Large intestine (tissue), 12 donors: Measurements from ENCODE around the gene B3GNT3. TPM values are rescaled to one million over a fixed set of nuclear protein-coding genes. Genes with fewer than 3 reads are reported as not detected.

Source experiments
- DNase-seq, 2 donors: peaks; one replicate each; pipeline versions ENCODE4 v3.0.0 to v3.0.0-alpha.2; 2013
- H3K27ac ChIP-seq: one replicate; pipeline ENCODE4 v1.5.1; 2013; ENCODE audit warnings: low read length
- H3K27me3 ChIP-seq: 2 replicates; pipeline ENCODE4 v1.6.1; 2013; ENCODE audit warnings: low read length; ENCODE audit not compliant: control insufficient read depth, insufficient read depth
- H3K36me3 ChIP-seq: 2 replicates; pipeline ENCODE4 v1.6.1; 2013; ENCODE audit warnings: low read length; ENCODE audit not compliant: control insufficient read depth, insufficient read depth
- H3K4me1 ChIP-seq: one replicate; pipeline ENCODE4 v1.6.1; 2013; ENCODE audit warnings: low read length; ENCODE audit not compliant: control insufficient read depth, insufficient read depth
- H3K4me3 ChIP-seq: one replicate; pipeline ENCODE4 v1.5.1; 2013; ENCODE audit warnings: low read length
- H3K9me3 ChIP-seq: one replicate; pipeline ENCODE4 v1.6.1; 2013; ENCODE audit warnings: mild to moderate bottlenecking, low read depth, low read length, moderate library complexity; ENCODE audit not compliant: control insufficient read depth
- WGBS: methylation state at CpG from one replicate; pipeline ENCODE4 v1.1.5; 2013; ENCODE audit warnings: low lambda C conversion rate; ENCODE audit not compliant: insufficient coverage; 5-methylcytosine and 5-hydroxymethylcytosine counted together
- long read RNA-seq, 11 donors: transcript quantifications; one replicate each; lab custom pipeline, GENCODE V29; 2026
- polyA plus RNA-seq: library from polyadenylated mRNA; unstranded; fragments of 120-200 nt; gene quantifications from one replicate; pipeline ENCODE4 v1.2.1, GENCODE V29; 2013

B3GNT3 gene, protein sequence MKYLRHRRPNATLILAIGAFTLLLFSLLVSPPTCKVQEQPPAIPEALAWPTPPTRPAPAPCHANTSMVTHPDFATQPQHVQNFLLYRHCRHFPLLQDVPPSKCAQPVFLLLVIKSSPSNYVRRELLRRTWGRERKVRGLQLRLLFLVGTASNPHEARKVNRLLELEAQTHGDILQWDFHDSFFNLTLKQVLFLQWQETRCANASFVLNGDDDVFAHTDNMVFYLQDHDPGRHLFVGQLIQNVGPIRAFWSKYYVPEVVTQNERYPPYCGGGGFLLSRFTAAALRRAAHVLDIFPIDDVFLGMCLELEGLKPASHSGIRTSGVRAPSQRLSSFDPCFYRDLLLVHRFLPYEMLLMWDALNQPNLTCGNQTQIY
- polyA plus RNA-seq, result 91.7 TPM
- long read RNA-seq, donor 1, transcript B3GNT3-201 (3 exons, 2,226 nt), result major isoform, 10 of 29 reads
- long read RNA-seq, donor 1, partial matches to known transcripts, result 19 of 29 reads
- long read RNA-seq, donor 1, other reads (novel, unspliced or antisense), result 0 of 29 reads
- long read RNA-seq, donor 2, transcript B3GNT3-201 (3 exons, 2,226 nt), result major isoform, 37 of 63 reads
- long read RNA-seq, donor 2, partial matches to known transcripts, result 23 of 63 reads
- long read RNA-seq, donor 2, other reads (novel, unspliced or antisense), result 0 of 63 reads
- long read RNA-seq, donor 3, result 0 reads
- long read RNA-seq, donor 4, partial matches to known transcripts, result 7 of 7 reads
- long read RNA-seq, donor 4, other reads (novel, unspliced or antisense), result 0 of 7 reads
- long read RNA-seq, donor 5, transcript B3GNT3-201 (3 exons, 2,226 nt), result major isoform, 18 of 24 reads
- long read RNA-seq, donor 5, partial matches to known transcripts, result 5 of 24 reads
- long read RNA-seq, donor 5, other reads (novel, unspliced or antisense), result 0 of 24 reads
- long read RNA-seq, donor 6, transcript B3GNT3-201 (3 exons, 2,226 nt), result major isoform, 20 of 28 reads
- long read RNA-seq, donor 6, partial matches to known transcripts, result 6 of 28 reads
- long read RNA-seq, donor 6, other reads (novel, unspliced or antisense), result 0 of 28 reads
- long read RNA-seq, donor 7, transcript B3GNT3-201 (3 exons, 2,226 nt), result major isoform, 5 of 5 reads
- long read RNA-seq, donor 7, partial matches to known transcripts, result 0 of 5 reads
- long read RNA-seq, donor 7, other reads (novel, unspliced or antisense), result 0 of 5 reads
- long read RNA-seq, donor 8, transcript B3GNT3-203 (3 exons, 856 nt), result minor isoform, 5 of 37 reads
- long read RNA-seq, donor 8, transcript B3GNT3-201 (3 exons, 2,226 nt), result major isoform, 19 of 37 reads
- long read RNA-seq, donor 8, partial matches to known transcripts, result 13 of 37 reads
- long read RNA-seq, donor 8, other reads (novel, unspliced or antisense), result 0 of 37 reads
- long read RNA-seq, donor 9, transcript B3GNT3-201 (3 exons, 2,226 nt), result major isoform, 13 of 26 reads
- long read RNA-seq, donor 9, partial matches to known transcripts, result 13 of 26 reads
- long read RNA-seq, donor 9, other reads (novel, unspliced or antisense), result 0 of 26 reads
- long read RNA-seq, donor 10, transcript B3GNT3-201 (3 exons, 2,226 nt), result major isoform, 20 of 41 reads
- long read RNA-seq, donor 10, partial matches to known transcripts, result 18 of 41 reads
- long read RNA-seq, donor 10, other reads (novel, unspliced or antisense), result 0 of 41 reads
- long read RNA-seq, donor 11, transcript B3GNT3-201 (3 exons, 2,226 nt), result major isoform, 16 of 16 reads
- long read RNA-seq, donor 11, partial matches to known transcripts, result 0 of 16 reads
- long read RNA-seq, donor 11, other reads (novel, unspliced or antisense), result 0 of 16 reads

DNA sequence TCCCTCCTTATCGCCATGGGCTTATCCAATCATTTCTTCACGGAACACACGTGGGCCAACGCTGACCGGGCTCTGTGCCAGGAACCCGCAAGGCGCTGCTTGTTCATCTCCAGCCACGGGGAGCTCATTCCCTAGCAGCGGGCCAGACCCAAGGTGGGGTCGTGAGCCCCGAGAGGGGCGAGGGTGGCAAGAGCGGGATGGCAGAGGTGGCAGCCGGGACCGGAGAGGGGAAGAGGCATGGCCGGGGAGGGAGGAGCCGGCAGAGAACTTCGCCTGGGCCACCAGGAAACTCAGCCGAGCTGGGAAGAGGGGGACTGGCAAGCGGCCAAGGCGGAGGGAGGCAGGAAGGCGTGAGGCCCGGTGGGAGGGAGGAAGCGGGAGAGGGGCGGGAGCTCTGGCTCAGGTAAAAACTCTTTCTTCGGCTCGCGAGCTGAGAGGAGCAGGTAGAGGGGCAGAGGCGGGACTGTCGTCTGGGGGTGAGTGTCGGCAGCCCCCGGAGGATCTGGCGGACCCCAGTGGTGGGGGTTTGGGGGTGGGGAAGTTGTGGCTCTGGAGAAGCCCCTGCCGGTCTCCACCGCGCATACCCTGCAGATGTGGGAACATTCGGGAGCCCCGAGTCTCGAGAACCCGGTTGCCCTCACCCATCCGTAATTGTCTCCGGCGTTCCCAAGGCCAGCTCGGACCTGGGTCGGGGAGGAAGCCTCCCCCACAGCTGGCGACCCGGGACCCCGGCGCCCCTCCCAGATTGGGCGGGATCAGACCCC lies at the start of gene B3GNT3:
B3GNT3 (plus strand) TSS at position 408 of the 764 bp plus-strand sequence. CDS start 12,670 bp downstream, outside the sequence.
- Histone ChIP-seq H3K36me3 (peaks cover 6% of the 10 kb centered on the region), H3K4me1 (peaks cover 53% of the 10 kb centered on the region), H3K27ac (peak within 1 kb of the TSS; percentile 99), H3K27me3 (peaks cover 14% of the 10 kb centered on the region), H3K4me3 (peak within 1 kb of the TSS; percentile 95), H3K9me3 (no peaks in the 10 kb centered on the region)
- peak; percentile 93 to 97 for DNase-seq
- no CpG with 5 or more reads among the region's 50 CpGs for WGBS

DNA sequence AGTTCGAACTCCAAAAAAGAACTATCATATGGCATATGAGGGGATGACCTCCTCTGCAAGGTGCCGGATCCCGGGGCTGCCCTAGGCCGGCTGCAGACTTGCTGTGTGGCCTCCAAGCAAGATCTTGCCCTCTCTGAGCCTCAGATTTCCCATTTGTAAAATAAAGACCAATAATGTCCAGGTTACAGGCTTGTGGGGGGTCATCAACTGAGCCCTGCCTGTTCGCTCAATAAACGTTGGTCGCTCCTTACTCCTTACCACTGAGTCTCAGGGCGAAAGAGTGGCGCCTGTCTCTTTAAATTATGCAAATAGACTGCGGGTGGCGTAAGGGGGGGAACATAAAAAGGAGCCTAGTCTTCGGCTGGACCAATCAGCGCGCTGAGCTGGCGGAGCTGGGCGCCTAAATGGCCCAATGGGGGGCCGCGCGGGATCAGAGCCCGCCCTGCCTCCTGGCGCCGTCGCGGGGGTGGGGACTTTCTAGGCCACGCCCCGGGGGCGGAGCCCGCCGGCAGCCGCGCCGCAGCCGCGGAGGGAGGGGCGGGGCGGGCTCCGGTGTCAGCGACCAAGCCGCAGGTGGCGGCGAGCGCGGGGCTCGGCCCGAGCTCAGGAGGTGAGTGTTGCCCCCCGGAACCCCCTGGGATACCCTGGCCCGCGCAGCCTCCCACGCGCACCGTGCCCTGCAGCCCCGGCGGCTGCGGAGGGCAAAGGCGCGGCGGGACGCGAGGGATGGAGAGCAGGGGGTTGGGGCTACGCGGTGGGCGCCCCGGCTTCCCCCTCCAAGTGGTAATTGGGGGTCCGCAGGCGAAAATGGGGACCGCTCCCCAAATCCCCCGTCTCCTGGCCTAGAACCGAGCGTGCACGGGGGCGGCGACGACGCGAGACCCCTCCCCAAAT lies 47.5 kb upstream of the B3GNT3 start:
- no peaks in the 10 kb centered on the region for H3K36me3 ChIP-seq
- WGBS, result no CpG with 5 or more reads among the region's 75 CpGs
- no peak overlapping the region for H3K27ac ChIP-seq
- peaks cover 11% of the 10 kb centered on the region for H3K27me3 ChIP-seq
- H3K4me3 ChIP-seq, result peak overlapping the region; percentile 23
- peaks cover 4% of the 10 kb centered on the region for H3K4me1 ChIP-seq
- DNase-seq, result peak; percentile 88 to 89
- H3K9me3 ChIP-seq, result no peaks in the 10 kb centered on the region

DNA sequence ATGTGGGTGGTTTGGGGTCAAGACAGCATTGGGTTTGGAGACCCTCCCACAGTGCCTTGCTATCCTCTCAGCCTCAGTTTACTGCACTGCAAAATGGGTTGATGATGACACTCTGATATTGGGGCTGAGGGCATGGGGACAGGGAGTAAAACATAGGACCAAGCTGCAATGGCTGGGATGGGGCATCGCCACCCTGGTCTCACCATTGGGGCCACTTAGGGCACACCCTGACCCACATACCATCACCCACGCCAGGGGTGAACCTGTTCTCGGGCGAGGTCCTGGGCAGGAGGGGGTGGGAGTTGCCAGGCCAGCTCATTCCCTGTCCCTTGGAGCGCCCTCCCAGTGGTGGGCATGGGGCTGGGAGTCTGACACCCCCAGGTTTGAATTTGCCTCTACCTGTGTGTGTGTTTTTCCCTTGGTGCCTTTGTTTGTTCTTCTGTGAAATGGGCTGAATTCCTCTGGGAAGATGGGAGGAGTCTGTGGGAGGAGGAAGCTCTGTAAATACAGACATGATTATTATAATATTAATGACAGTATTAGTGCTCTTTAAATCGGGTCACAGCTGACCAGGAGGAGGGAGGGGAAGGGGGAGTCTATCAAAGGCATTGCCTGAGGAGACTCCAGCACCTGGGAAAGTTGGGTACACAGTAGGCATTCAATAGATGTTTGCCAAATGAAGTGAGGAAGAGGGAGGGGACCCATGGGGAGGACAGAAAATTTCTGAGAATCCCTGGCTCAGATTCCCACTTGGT lies 45.9 kb upstream of the B3GNT3 start:
- Histone ChIP-seq H3K36me3 (no peaks in the 10 kb centered on the region), H3K27me3 (peaks cover 11% of the 10 kb centered on the region), H3K27ac (no peak overlapping the region), H3K4me3 (no peak overlapping the region), H3K9me3 (no peaks in the 10 kb centered on the region), H3K4me1 (peaks cover 4% of the 10 kb centered on the region)
- WGBS, result no CpG with 5 or more reads among the region's 6 CpGs
- DNase-seq, result no peak

DNA sequence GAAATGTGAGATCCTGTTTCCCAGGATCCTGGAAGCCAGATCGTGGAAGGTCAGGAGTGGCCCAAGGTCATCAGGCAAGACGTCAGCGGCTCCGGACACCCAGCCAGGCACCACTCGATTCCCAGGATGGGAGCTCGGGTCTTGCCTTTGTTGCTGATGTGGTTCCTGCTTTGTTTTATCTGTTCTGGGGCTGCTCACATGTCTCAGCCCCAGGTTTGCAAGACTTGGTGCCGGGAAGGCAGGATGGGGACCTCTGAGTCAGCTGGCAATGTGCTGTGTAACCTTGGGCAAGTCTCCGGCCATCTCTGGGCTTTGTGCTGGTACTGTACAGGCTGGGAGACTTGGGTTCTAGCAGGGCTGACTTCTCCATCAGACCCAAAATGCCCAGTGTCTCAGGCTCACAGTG lies 45.0 kb upstream of the B3GNT3 start:
- WGBS, result no CpG with 5 or more reads among the region's 8 CpGs
- Histone ChIP-seq H3K4me1 (peaks cover 4% of the 10 kb centered on the region), H3K36me3 (no peaks in the 10 kb centered on the region), H3K4me3 (no peak overlapping the region), H3K27ac (no peak overlapping the region), H3K9me3 (no peaks in the 10 kb centered on the region), H3K27me3 (peaks cover 11% of the 10 kb centered on the region)
- DNase-seq, result no peak

DNA sequence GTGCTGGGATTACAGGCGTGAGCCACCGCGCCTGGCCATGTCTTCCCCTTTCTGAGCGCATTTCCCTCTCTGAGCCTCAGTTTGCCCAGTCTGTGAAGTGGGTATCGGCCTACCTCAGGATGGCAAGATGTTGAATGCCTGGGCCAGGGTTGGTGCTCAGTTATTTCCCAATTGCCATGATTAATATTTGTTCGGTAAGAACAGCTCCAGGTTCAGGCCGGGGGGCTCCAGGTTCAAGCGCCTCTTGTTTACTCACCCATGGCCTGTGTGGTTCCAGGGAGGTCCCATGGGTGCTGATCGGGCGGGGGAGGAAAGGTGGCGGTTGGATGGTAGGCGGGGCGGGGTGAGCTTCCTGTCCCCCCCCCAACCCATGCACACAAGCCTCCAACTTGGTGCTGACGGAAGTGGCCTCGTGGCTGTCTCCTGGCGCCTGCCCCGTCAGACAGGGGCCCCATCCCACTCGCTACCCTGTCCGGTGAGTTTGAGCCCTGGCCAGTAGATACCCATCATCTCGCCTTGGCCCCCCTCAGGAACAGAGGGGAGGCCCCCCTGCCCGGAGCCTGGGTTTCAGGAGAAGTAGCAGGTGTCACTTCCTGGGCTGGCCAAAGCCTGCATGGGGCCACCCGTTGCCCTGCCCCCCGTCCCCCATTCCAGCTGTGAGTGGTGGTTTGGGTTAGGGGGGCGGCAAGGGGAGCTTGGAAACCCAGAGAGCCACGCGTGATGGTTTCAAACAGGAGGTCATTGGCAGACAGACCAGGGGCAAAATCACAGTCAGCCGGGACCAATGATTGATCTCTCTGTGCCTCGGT lies 43.6 kb upstream of the B3GNT3 start, which contains the start of gene FCHO1:
FCHO1 (plus strand) TSS at position 375 of the 809 bp plus-strand sequence. CDS start 3,688 bp downstream, outside the sequence.
- WGBS, result no CpG with 5 or more reads among the region's 28 CpGs
- no peaks in the 10 kb centered on the region for H3K9me3 ChIP-seq
- H3K27ac ChIP-seq, result no peak within 1 kb of the TSS
- no peaks in the 10 kb centered on the region for H3K36me3 ChIP-seq
- no peak within 1 kb of the TSS for H3K4me3 ChIP-seq
- peaks cover 4% of the 10 kb centered on the region for H3K4me1 ChIP-seq
- no peak for DNase-seq
- peaks cover 11% of the 10 kb centered on the region for H3K27me3 ChIP-seq

DNA sequence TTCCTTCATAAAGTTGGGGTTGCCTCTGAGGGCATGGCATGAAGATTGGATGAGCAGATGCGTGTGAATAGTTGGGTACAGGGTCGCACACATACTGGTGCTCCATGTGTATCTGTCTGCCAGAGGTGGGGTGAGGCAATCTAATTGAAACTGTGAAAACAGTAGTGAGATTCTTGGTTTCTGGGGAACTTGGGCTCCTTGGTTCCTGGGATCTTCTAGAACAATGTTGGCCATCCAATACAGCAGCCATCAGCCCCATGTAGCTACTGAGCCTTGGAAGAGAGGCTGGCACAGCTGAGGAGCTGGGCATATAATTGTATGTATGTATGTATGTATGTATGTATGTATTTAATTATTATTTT lies 43.0 kb upstream of the B3GNT3 start:
- no peak overlapping the region for H3K4me3 ChIP-seq
- peaks cover 4% of the 10 kb centered on the region for H3K4me1 ChIP-seq
- DNase-seq, result no peak
- no peak overlapping the region for H3K27ac ChIP-seq
- peaks cover 9% of the 10 kb centered on the region for H3K27me3 ChIP-seq
- H3K36me3 ChIP-seq, result no peaks in the 10 kb centered on the region
- WGBS, result no CpG with 5 or more reads among the region's 2 CpGs
- H3K9me3 ChIP-seq, result no peaks in the 10 kb centered on the region

DNA sequence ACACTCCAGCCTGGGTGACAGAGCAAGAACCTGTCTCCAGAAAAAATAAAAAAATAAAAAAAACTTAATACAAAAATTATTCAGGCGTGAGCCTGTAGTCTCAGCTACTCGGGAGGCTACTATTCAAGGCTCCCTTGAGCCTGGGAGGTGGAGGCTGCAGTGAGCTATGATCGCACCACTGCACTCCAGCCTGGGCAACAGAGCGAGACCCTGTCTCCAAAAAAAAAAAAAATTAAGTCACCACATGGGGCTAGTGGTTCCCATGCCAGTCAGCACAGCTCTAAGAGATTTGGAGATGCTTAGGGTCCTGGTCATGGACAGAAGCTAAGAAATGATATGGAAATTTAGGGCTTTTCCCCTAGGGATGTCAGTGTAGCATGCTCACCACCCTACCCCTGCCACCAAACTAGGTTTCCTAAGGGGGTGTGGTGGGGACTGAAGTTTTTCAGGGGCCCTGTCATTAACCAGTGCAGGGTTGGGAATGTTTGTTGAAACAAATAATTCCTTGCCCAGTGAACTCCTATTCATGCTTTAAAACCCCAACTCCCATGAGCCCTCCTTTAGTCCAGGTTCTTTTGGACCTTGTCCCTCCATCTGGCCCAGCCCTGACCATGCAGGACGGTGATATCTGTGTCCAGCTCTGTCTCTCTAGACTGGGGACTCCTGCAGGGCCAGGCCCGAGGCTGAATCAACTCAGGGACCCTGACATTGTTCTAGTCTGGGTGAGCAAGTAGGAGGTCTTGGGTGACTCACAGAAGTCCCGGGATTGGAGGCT lies 41.9 kb upstream of the B3GNT3 start:
- DNase-seq, result no peak
- no peaks in the 10 kb centered on the region for H3K9me3 ChIP-seq
- no peak overlapping the region for H3K27ac ChIP-seq
- H3K36me3 ChIP-seq, result no peaks in the 10 kb centered on the region
- no peak overlapping the region for H3K4me3 ChIP-seq
- WGBS, result 60% methylated on average over 1 of the region's 7 CpGs
- peaks cover 3% of the 10 kb centered on the region for H3K27me3 ChIP-seq
- no peaks in the 10 kb centered on the region for H3K4me1 ChIP-seq
